ENCODE measurements around the gene ABLIM1.

- TF ChIP-seq CTCF (IDR thresholded peaks at IDR 0.05) (no peak), POLR2A (IDR thresholded peaks at IDR 0.05) (no peak)
Measured at GRCh38 chr10:114557854-114558253, 100.2 kb downstream of the ABLIM1 start.
